Measurements from ENCODE around the gene TECTB.

TECTB gene

GRCh38 chr10:112348759-112349158, 65.6 kb downstream of the TECTB start:
- DNase-seq, result no peak

- DNase-seq, result no peak
Measured at GRCh38 chr10:112349521-112350085, 66.4 kb downstream of the TECTB start.

- no peak for DNase-seq
Measured at GRCh38 chr10:112351146-112351545, 67.9 kb downstream of the TECTB start.

- DNase-seq, result no peak
Measured at GRCh38 chr10:112352044-112352443, 68.8 kb downstream of the TECTB start.

GRCh38 chr10:112353046-112353445, 69.8 kb downstream of the TECTB start:
- no peak for DNase-seq
